Gastrocnemius medialis (tissue), 4 donors: Measurements from ENCODE around the gene SLFN11. TPM values are rescaled to one million over a fixed set of nuclear protein-coding genes. Genes with fewer than 3 reads are reported as not detected.
A peak's percentile ranks its signal among the peaks of the same experiment; 100 is the strongest.
"Not testable (repeated sequence)": the region's sequence is repeated elsewhere in the genome, so short reads cannot be mapped to it uniquely, and the experiment has no call there.

Source experiments
- ATAC-seq, 2 donors: fragments of 150-250 bp; one replicate each; pipeline ENCODE4 v1.9.1; 2016
- DNase-seq, 2 donors: peaks; one replicate each; pipeline ENCODE4 v3.0.0-alpha.2; 2019
- H3K27ac ChIP-seq, 4 donors: fragments of 200-600 bp; sonication (generic); 1 replicate in 1 of 4; 2 replicates in 3 of 4; pipeline ENCODE4 v1.5.1; 2016 to 2018; ENCODE audit warnings: mild to moderate bottlenecking in 2 of 4, moderate library complexity in 1 of 4
- H3K27me3 ChIP-seq, 3 donors: fragments of 200-600 bp; sonication (generic) in 2 of 3; 1 replicate in 1 of 3; 2 replicates in 2 of 3; pipeline versions ENCODE4 v1.5.1 to v1.6.0; 2016 to 2019; ENCODE audit warnings: mild to moderate bottlenecking in 1 of 3, moderate library complexity in 1 of 3
- H3K36me3 ChIP-seq, 2 donors: fragments of 200-600 bp; sonication (generic) in 1 of 2; one replicate each; pipeline ENCODE4 v1.5.1; 2017 to 2018
- H3K4me1 ChIP-seq, 2 donors: fragments of 200-600 bp; sonication (generic) in 1 of 2; one replicate each; pipeline ENCODE4 v1.5.1; 2016 to 2017; ENCODE audit warnings: mild to moderate bottlenecking in 2 of 2
- H3K4me3 ChIP-seq, 4 donors: fragments of 200-600 bp; sonication (generic) in 3 of 4; 1 replicate in 1 of 4; 2 replicates in 3 of 4; pipeline ENCODE4 v1.5.1; 2016 to 2019; ENCODE audit warnings: mild to moderate bottlenecking in 2 of 4
- H3K9me3 ChIP-seq, 3 donors: fragments of 200-600 bp; sonication (generic) in 2 of 3; 1 replicate in 1 of 3; 2 replicates in 2 of 3; pipeline ENCODE4 v1.5.1; 2016 to 2019
- CTCF ChIP-seq, 5 experiments: fragments of 450-650 bp in 3 of 5; fragments of 200-600 bp in 2 of 5; sonication (generic) in 2 of 5; IDR thresholded peaks in 4 of 5; conservative IDR thresholded peaks in 1 of 5; 1 replicate in 4 of 5; 2 replicates in 1 of 5; pipeline ENCODE4 v1.5.1; 2016 to 2019; ENCODE audit warnings: antibody characterized with exemption in 5 of 5, mild to moderate bottlenecking in 3 of 5, moderate library complexity in 3 of 5
- POLR2A ChIP-seq, 2 donors: fragments of 450-650 bp; IDR thresholded peaks; one replicate each; pipeline ENCODE4 v1.6.1; 2017; ENCODE audit warnings: antibody characterized with exemption in 2 of 2, mild to moderate bottlenecking in 2 of 2, moderate library complexity in 2 of 2
- in situ Hi-C, 4 donors: fragments of 200-750 bp; cut with MboI; loops; one replicate each; pipeline versions ENCODE4 v1.15.0 to v1.8.0; 2017; ENCODE audit warnings: low sequenced_read_pairs in 4 of 4
- intact Hi-C: fragments of 100-400 bp; cut with DNase I; formaldehyde crosslinking; loops from one replicate; pipeline ENCODE4 v1.15.1; 2023; ENCODE audit warnings: low total_unique reads
- total RNA-seq, 4 donors: library from RNA; depleted of rRNA; stranded (reverse); fragments of >200 nt; gene quantifications; one replicate each; pipeline versions ENCODE4 v1.1.0 to v1.2.3, GENCODE V29; 2016

The SLFN11 gene
- total RNA-seq, 4 donors from 2014 or later: 8.9 to 11.8 (median 10.0) TPM

GRCh38 chr17:35312790-35313711 lies 60.4 kb downstream of the SLFN11 start:
- peak; percentile 53 to 58 for DNase-seq
- Histone ChIP-seq H3K9me3 (no peaks in the 10 kb centered on the region), H3K27me3 (no peaks in the 10 kb centered on the region), H3K36me3 (no peaks in the 10 kb centered on the region), H3K4me3 (peak overlapping the region; percentile 52 to 69 (median 56)), H3K4me1 (peaks cover 18 to 39% of the 10 kb centered on the region in 2 donors), H3K27ac (peak overlapping the region; percentile 79 to 88 (median 85))
- TF ChIP-seq POLR2A (IDR thresholded peaks at IDR 0.05) (peak; percentile 18 to 72), CTCF (IDR thresholded peaks at IDR 0.05 in 4 of 5, conservative IDR thresholded peaks at IDR 0.05 in 1 of 5) (peak; percentile 67 to 85 (median 80))
- peak; percentile 64 to 86 for ATAC-seq
- in situ Hi-C loops (loop anchor here (5.0 to 10.0 kb wide), 3 partner anchors 219 to 432 kb away; partner anchors contain the start of gene SLFN12L (in 2 of the 4)), intact Hi-C loops (loop anchor here (1.0 to 2.0 kb wide), 4 partner anchors 60 to 434 kb away; partner anchors contain the start of gene SLFN11)

DNA sequence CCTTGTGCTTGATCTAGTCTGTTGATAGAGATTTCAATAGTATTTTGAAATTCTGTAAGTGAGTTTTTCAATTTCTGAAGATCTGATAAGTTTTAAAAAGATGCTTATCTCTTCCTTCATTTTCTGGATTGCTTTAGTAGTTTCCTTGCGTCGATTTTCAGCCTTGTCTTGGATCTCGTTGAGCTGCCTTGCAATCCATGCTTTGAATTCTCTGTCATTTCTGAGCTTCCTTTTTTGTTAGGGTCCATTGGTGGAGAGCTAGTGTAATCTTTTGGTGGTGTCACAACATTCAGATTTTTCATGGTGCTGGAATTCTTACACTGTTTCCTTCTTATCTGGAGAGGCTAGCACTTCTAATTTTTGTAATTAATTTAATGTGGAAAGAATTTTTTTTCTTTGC lies 61.1 kb downstream of the SLFN11 start:
- Histone ChIP-seq H3K4me3 (no peak overlapping the region), H3K27me3 (no peaks in the 10 kb centered on the region), H3K4me1 (peaks cover 18 to 34% of the 10 kb centered on the region in 2 donors), H3K36me3 (no peaks in the 10 kb centered on the region), H3K9me3 (no peaks in the 10 kb centered on the region), H3K27ac (peak overlapping the region in 1 of 4 donors; percentile 88)
- DNase-seq (no peak), ATAC-seq (no peak)
- TF ChIP-seq CTCF (IDR thresholded peaks at IDR 0.05 in 4 of 5, conservative IDR thresholded peaks at IDR 0.05 in 1 of 5) (no peak), POLR2A (IDR thresholded peaks at IDR 0.05) (no peak)
- intact Hi-C loops (loop anchor here (1.0 to 2.0 kb wide), 3 partner anchors 60 to 434 kb away; partner anchors contain the start of gene SLFN11), in situ Hi-C loops (loop anchor here (5.0 to 10.0 kb wide), 3 partner anchors 220 to 432 kb away; partner anchors contain the start of gene SLFN12L (in 2 of the 4))

DNA sequence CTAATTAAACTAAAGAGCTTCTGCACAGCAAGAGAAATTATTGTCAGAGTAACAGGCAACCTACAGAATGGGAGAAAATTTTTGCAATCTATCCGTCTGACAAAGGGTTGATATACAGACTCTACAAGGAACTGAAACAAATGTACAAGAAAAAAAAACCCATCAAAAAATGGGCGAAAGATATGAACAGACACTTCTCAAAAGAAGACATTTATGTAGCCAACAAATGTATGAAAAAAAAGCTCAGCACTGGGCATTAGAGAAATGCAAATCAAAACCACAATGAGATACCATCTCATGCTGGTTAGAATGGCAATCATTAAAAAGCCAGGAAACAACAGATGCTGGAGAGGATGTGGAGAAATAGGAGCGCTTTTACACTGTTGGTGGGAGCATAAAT lies 64.1 kb downstream of the SLFN11 start:
- H3K9me3 ChIP-seq, H3K27ac ChIP-seq, H3K27me3 ChIP-seq, H3K36me3 ChIP-seq, intact Hi-C loops, in situ Hi-C loops, H3K4me3 ChIP-seq, DNase-seq, ATAC-seq: not testable (repeated sequence)
- peaks cover 10 to 15% of the 10 kb centered on the region in 2 donors for H3K4me1 ChIP-seq

Other genes with a start within 250 kb of the SLFN11 start
- 10 to 100 TPM in 3 of 4 donors, 1 to 10 TPM in 1; 9.9 to 19.3 (median 11.5) TPM for gene NLE1, start 231.3 kb downstream of the SLFN11 start, total RNA-seq
- gene UNC45B, start 225.8 kb downstream of the SLFN11 start, total RNA-seq: 100 to 1,000 TPM in 3 of 4 donors, 10 to 100 TPM in 1; 73.7 to 150 (median 105) TPM
- not detected for gene SLC35G3, start 179.2 kb downstream of the SLFN11 start, total RNA-seq
- 10 to 100 TPM; 25.3 to 79.3 (median 37.4) TPM for gene SLFN5, start 130.5 kb downstream of the SLFN11 start, total RNA-seq
- 1 to 10 TPM in 2 of 4 donors, under 1 TPM in 2; 0.76 to 2.2 (median 1.3) TPM for gene SLFN12, start 58.9 kb upstream of the SLFN11 start, total RNA-seq
- gene SLFN13, start 75.1 kb upstream of the SLFN11 start, total RNA-seq: 1 to 10 TPM in 1 of 4 donors, under 1 TPM in 3; 0.05 to 1.2 (median 0.32) TPM
- gene SLFN12L, start 164.1 kb upstream of the SLFN11 start, total RNA-seq: under 1 TPM in 3 of 4 donors, not detected in 1; 0.10 to 0.31 (median 0.15) TPM
- not detected for gene SLFN14, start 187.2 kb upstream of the SLFN11 start, total RNA-seq
- gene PEX12, start 204.9 kb upstream of the SLFN11 start, total RNA-seq: 10 to 100 TPM in 1 of 4 donors, 1 to 10 TPM in 3; 4.4 to 14.2 (median 6.2) TPM
- gene AP2B1, start 213.7 kb upstream of the SLFN11 start, total RNA-seq: 10 to 100 TPM; 31.3 to 48.7 (median 38.1) TPM